Stimulated activated naive CD8-positive, alpha-beta T cell treated with anti-CD3 and anti-CD28 coated beads, Interleukin-15, Interleukin-2, amounts not matched to agents 100 ng/mL and 50 ng/mL, for 24 hours (primary cell): ENCODE data around the gene RSBN1L.
A peak's percentile ranks its signal among the peaks of the same experiment; 100 is the strongest.

ENCODE experiments used
- H3K27ac Mint-ChIP-seq: one replicate; pipeline ENCODE4 v1.8.0; 2021; ENCODE audit warnings: mild to moderate bottlenecking, mixed read lengths
- H3K27me3 Mint-ChIP-seq: one replicate; pipeline ENCODE4 v1.8.0; 2021; ENCODE audit warnings: mixed read lengths
- H3K36me3 Mint-ChIP-seq: one replicate; pipeline ENCODE4 v1.8.0; 2021; ENCODE audit warnings: low read depth, mixed read lengths
- H3K4me1 Mint-ChIP-seq: one replicate; pipeline ENCODE4 v1.8.0; 2021; ENCODE audit warnings: low read depth, mixed read lengths
- H3K4me3 Mint-ChIP-seq: one replicate; pipeline ENCODE4 v1.8.0; 2021; ENCODE audit warnings: mild to moderate bottlenecking, mixed read lengths
- H3K9me3 Mint-ChIP-seq: one replicate; pipeline ENCODE4 v1.8.0; 2021; ENCODE audit warnings: mixed read lengths

Gene RSBN1L

DNA sequence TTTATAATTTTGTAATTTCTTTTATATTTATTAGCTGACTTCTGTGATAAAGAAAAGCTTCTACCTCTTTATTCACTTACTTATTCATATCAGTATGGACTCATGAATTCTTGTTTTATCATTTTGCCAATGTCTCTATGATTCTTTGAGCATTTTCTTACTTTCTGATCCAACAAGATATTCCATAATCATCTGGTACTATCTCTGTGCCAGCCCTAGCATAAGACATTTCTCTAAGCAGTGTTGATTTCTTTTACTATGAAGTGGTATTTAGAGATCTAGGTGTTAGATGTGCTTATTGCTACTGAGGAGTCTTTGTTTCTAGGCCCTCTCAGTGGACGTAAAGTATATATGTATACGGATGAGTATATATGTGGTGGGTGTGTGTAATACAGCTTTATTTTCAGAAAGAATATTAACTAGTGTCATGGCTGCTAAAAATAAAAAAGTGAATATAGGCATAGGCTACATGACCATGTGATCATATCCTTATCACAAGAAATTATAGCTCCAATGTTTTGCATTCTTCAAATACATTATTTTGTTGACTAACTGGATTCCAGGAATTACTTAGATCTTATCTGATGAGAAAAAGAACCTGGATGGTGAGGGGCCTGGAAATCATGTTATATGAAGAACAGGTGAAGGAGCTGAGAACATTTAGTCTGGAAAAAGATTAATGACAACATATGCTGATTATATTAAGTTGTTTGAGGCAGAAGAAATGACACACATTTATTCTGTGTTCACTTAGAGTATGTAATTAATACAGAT, 115.4 kb downstream of the RSBN1L start:
- peaks cover 44% of the 10 kb centered on the region for H3K4me1 Mint-ChIP-seq
- H3K27me3 Mint-ChIP-seq: no peaks in the 10 kb centered on the region
- no peak overlapping the region for H3K27ac Mint-ChIP-seq
- peaks cover 22% of the 10 kb centered on the region for H3K9me3 Mint-ChIP-seq
- H3K36me3 Mint-ChIP-seq: peaks cover 41% of the 10 kb centered on the region
- no peak overlapping the region for H3K4me3 Mint-ChIP-seq

- Mint-ChIP-seq H3K4me1 (peaks cover 43% of the 10 kb centered on the region), H3K36me3 (peaks cover 43% of the 10 kb centered on the region), H3K27ac (no peak overlapping the region), H3K4me3 (no peak overlapping the region), H3K9me3 (peaks cover 20% of the 10 kb centered on the region), H3K27me3 (no peaks in the 10 kb centered on the region)
Measured at GRCh38 chr7:77812290-77812685, 116.0 kb downstream of the RSBN1L start.

DNA sequence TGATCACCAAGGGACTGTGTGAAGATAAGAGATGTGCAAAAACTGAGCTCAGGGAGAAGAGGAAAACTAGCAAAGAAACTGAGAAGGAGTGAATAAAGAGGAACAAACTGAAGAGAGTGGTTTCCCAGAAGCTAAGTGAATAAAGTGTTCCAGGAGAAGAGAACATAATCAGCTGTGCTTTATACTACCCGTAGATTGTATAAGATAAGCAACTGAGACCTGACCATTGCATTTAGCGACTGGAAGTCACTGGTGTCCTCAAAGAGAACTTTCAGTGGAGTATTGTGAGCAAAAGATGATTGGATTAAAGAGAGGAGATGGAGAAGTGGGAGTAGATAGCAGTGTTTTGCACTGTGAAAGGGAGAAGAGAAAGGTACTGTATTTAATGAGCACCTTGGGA, 116.9 kb downstream of the RSBN1L start:
- H3K9me3 Mint-ChIP-seq: peaks cover 14% of the 10 kb centered on the region
- no peaks in the 10 kb centered on the region for H3K27me3 Mint-ChIP-seq
- peaks cover 38% of the 10 kb centered on the region for H3K4me1 Mint-ChIP-seq
- no peak overlapping the region for H3K4me3 Mint-ChIP-seq
- no peak overlapping the region for H3K27ac Mint-ChIP-seq
- peaks cover 42% of the 10 kb centered on the region for H3K36me3 Mint-ChIP-seq

DNA sequence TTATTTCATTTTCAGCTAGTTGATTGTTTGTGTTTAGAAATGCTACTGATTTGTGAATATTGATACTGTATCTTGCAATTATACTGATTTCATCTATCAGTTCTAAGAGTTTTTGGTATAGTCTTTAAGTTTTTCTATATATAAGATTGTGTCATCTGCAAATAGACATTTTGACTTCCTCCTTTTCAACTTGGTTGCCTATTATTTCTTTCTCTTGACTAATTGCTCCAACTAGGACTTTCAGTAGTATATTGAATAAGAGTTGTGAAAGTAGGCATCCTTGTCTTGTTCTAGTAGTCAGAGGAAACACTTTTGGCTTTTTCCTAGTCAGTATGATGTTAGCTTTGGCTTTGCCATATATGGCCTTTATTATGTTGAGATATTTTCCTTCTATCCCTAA, 122.8 kb downstream of the RSBN1L start:
- peaks cover 29% of the 10 kb centered on the region for H3K9me3 Mint-ChIP-seq
- H3K27me3 Mint-ChIP-seq: no peaks in the 10 kb centered on the region
- H3K36me3 Mint-ChIP-seq: peaks cover 73% of the 10 kb centered on the region
- no peak overlapping the region for H3K4me3 Mint-ChIP-seq
- H3K4me1 Mint-ChIP-seq: peaks cover 23% of the 10 kb centered on the region
- H3K27ac Mint-ChIP-seq: no peak overlapping the region

DNA sequence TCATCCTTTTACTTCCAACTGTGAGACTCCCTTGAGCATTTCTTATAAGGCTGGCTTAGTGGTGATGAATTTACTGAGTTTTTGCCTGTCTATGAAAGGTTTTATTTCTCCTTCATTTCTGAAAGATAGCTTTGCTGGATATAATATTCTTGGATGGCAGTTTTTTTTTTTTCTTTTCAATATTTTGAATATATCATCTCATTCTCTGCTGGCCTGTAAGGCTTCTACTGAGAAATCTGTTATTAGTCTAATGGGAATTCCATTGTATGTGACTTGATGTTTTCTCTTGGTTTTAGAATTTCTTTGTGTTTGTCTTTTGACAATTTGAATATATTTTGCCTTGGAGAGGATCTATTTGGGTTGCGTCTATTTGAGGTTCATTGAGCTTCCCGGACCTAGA, 124.7 kb downstream of the RSBN1L start:
- H3K9me3 Mint-ChIP-seq: peaks cover 36% of the 10 kb centered on the region

GRCh38 chr7:77822269-77822668, 126.0 kb downstream of the RSBN1L start:
- Mint-ChIP-seq H3K27ac (no peak overlapping the region), H3K4me1 (peaks cover 30% of the 10 kb centered on the region), H3K36me3 (peaks cover 66% of the 10 kb centered on the region), H3K4me3 (no peak overlapping the region), H3K9me3 (peaks cover 29% of the 10 kb centered on the region), H3K27me3 (no peaks in the 10 kb centered on the region)

More for the DNA sequence above, 124.7 kb downstream of the RSBN1L start:
- H3K36me3 Mint-ChIP-seq: peaks cover 76% of the 10 kb centered on the region
- H3K27me3 Mint-ChIP-seq: no peaks in the 10 kb centered on the region
- H3K27ac Mint-ChIP-seq: no peak overlapping the region
- no peak overlapping the region for H3K4me3 Mint-ChIP-seq
- peaks cover 22% of the 10 kb centered on the region for H3K4me1 Mint-ChIP-seq

GRCh38 chr7:77823787-77824186, 127.5 kb downstream of the RSBN1L start:
- peak overlapping the region; percentile 11 for H3K4me3 Mint-ChIP-seq
- H3K36me3 Mint-ChIP-seq: peaks cover 52% of the 10 kb centered on the region
- H3K27ac Mint-ChIP-seq: peak overlapping the region; percentile 38
- H3K9me3 Mint-ChIP-seq: peaks cover 21% of the 10 kb centered on the region
- H3K4me1 Mint-ChIP-seq: peaks cover 36% of the 10 kb centered on the region
- H3K27me3 Mint-ChIP-seq: no peaks in the 10 kb centered on the region

GRCh38 chr7:77824636-77825035, 128.4 kb downstream of the RSBN1L start:
- Mint-ChIP-seq H3K4me3 (no peak overlapping the region), H3K27ac (no peak overlapping the region), H3K9me3 (peaks cover 16% of the 10 kb centered on the region), H3K27me3 (no peaks in the 10 kb centered on the region), H3K36me3 (peaks cover 45% of the 10 kb centered on the region), H3K4me1 (peaks cover 33% of the 10 kb centered on the region)

GRCh38 chr7:77825131-77825530, 128.9 kb downstream of the RSBN1L start:
- H3K4me3 Mint-ChIP-seq: no peak overlapping the region
- H3K27me3 Mint-ChIP-seq: no peaks in the 10 kb centered on the region
- no peak overlapping the region for H3K27ac Mint-ChIP-seq
- peaks cover 41% of the 10 kb centered on the region for H3K36me3 Mint-ChIP-seq
- peaks cover 36% of the 10 kb centered on the region for H3K4me1 Mint-ChIP-seq
- H3K9me3 Mint-ChIP-seq: peaks cover 14% of the 10 kb centered on the region

DNA sequence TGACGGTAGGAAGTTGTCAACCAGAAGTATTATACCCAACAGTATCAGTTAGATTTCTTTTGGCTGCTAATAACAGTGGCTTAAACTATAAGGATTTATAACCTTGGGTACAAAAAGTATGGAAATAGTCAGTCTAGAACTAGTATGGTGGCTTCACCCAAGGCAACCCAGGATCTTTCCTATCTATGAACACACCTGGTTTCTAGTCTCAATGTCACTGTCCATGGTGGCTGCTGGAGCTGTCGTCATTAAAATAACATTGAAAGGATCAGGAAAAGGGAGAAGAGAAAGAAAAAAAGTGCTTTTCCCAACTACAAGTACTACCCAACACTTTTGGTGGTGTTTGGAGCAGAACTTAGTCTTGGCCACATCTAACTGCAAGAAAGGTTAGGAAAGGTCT, 130.0 kb downstream of the RSBN1L start:
- Mint-ChIP-seq H3K4me3 (no peak overlapping the region), H3K4me1 (peaks cover 47% of the 10 kb centered on the region), H3K9me3 (peaks cover 7% of the 10 kb centered on the region), H3K27me3 (no peaks in the 10 kb centered on the region), H3K27ac (no peak overlapping the region), H3K36me3 (peaks cover 29% of the 10 kb centered on the region)

DNA sequence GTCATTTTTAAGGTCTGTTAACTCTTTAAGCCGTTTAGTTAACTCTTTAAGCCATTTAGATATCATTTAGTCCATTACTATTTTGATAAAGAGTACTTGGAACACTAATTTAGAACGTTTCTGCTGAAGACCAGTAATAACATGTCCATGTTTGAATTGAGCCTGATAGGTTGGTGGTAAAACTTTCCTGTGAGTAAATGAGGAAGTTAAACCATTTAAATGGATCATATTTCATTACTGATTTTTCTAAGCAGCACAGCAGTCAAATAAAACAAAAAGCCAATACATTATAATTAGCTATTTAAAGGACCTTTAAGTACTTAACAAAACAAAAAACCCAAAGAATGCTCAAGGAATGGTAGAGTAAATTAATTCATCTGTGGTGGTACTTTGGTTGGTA, 131.7 kb downstream of the RSBN1L start:
- Mint-ChIP-seq H3K36me3 (peaks cover 22% of the 10 kb centered on the region), H3K9me3 (peaks cover 7% of the 10 kb centered on the region), H3K27me3 (no peaks in the 10 kb centered on the region), H3K4me1 (peaks cover 58% of the 10 kb centered on the region), H3K27ac (no peak overlapping the region), H3K4me3 (no peak overlapping the region)

DNA sequence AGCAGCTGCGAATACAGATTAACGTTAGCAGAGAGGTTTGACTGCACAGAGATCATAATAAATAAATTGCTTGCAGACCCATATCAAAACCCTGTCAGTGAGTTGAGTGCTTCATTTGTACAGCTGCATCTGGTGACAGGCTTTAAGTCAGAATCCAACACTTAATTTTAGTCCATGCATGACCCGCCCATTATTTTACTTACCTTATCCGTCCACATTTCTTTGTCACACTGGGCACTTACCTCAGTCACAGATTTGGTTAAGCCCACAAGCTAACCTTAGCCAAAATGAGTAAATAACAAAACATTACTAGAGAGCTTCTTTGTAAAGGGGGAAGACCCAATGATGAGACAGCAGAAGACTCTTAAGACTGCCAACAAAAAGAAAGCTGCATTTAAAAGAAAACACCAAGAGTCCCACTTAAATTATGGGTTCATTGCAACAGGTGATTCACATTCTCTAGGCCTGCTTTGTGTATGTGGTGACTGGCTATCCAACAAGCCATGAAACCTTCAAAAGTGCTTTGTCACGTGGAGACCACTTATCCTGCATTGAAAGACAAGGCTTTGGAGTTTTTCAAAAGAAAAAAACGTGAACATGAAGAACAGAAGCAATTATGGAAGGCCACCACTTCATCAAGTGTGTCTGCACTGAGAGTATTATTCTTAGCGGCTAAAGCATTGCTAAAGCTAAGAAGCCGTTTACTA, 134.5 kb downstream of the RSBN1L start:
- Mint-ChIP-seq H3K4me3 (no peak overlapping the region), H3K27me3 (no peaks in the 10 kb centered on the region), H3K9me3 (peaks cover 2% of the 10 kb centered on the region), H3K36me3 (peaks cover 4% of the 10 kb centered on the region), H3K27ac (no peak overlapping the region), H3K4me1 (peaks cover 66% of the 10 kb centered on the region)

- Mint-ChIP-seq H3K27me3 (no peaks in the 10 kb centered on the region), H3K27ac (no peak overlapping the region), H3K4me1 (peaks cover 64% of the 10 kb centered on the region), H3K4me3 (no peak overlapping the region), H3K9me3 (no peaks in the 10 kb centered on the region), H3K36me3 (peaks cover 7% of the 10 kb centered on the region)
Measured at GRCh38 chr7:77831481-77831880, 135.2 kb downstream of the RSBN1L start.

DNA sequence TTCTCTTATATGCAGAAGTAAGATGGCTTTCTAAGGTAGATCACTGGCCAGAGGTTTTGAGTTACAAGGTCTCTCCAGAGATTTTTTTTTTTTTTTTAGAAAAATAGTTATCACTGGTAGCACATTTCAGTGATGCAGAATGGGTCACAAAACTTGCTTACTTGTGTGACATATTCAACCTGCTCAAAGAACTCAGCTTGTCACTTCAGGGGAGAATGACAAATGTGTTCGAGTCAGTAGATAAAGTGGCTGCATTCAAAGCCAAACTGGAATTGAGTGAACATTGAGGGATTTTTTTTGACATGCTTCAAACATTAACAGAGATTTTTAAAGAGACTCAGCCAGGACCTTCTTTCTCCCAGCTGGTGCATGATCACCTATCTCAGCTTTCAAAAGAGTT, 135.7 kb downstream of the RSBN1L start:
- H3K36me3 Mint-ChIP-seq: peaks cover 8% of the 10 kb centered on the region
- peaks cover 61% of the 10 kb centered on the region for H3K4me1 Mint-ChIP-seq
- H3K4me3 Mint-ChIP-seq: no peak overlapping the region
- no peaks in the 10 kb centered on the region for H3K9me3 Mint-ChIP-seq
- no peaks in the 10 kb centered on the region for H3K27me3 Mint-ChIP-seq
- no peak overlapping the region for H3K27ac Mint-ChIP-seq
